ENCODE data around the gene SRPK3.
A peak's percentile ranks its signal among the peaks of the same experiment; 100 is the strongest.
"Not testable (repeated sequence)": the region's sequence is repeated elsewhere in the genome, so short reads cannot be mapped to it uniquely, and the experiment has no call there.

The SRPK3 gene

GRCh38 chrX:153814591-153815315 lies 33.9 kb downstream of the SRPK3 start:
- DNase-seq = no peak

GRCh38 chrX:153816831-153817690 lies 36.2 kb downstream of the SRPK3 start:
- DNase-seq = no peak

GRCh38 chrX:153818064-153818463 lies 37.2 kb downstream of the SRPK3 start:
- DNase-seq = not testable (repeated sequence)

GRCh38 chrX:153818571-153819383 lies 37.9 kb downstream of the SRPK3 start:
- DNase-seq = peak; percentile 35

GRCh38 chrX:153819384-153820040 lies 38.7 kb downstream of the SRPK3 start:
- DNase-seq = no peak

GRCh38 chrX:153820601-153821000 lies 39.8 kb downstream of the SRPK3 start:
- DNase-seq = no peak

GRCh38 chrX:153821066-153821465 lies 40.2 kb downstream of the SRPK3 start:
- no peak for DNase-seq

- DNase-seq = no peak
These were observed 43.5 kb downstream of the SRPK3 start for GRCh38 chrX:153824348-153824747.

- no peak for DNase-seq
These were observed 44.2 kb downstream of the SRPK3 start for GRCh38 chrX:153825042-153825441.

- DNase-seq = no peak
These were observed 46.2 kb downstream of the SRPK3 start for GRCh38 chrX:153827016-153827415.

GRCh38 chrX:153827903-153828302 lies 47.1 kb downstream of the SRPK3 start:
- no peak for DNase-seq

GRCh38 chrX:153828308-153828707 lies 47.5 kb downstream of the SRPK3 start:
- DNase-seq = no peak

- DNase-seq = no peak
These were observed 48.1 kb downstream of the SRPK3 start for GRCh38 chrX:153828723-153829548.

GRCh38 chrX:153829549-153829798 lies 48.6 kb downstream of the SRPK3 start:
- DNase-seq = no peak

GRCh38 chrX:153829799-153830639 lies 49.2 kb downstream of the SRPK3 start, which contains the start of gene PDZD4:
PDZD4 (minus strand) TSS chrX:153830544; CDS start chrX:153830298, 246 bp downstream.
- no peak for DNase-seq

- no peak for DNase-seq
These were observed 50.0 kb downstream of the SRPK3 start for GRCh38 chrX:153830640-153831428.

GRCh38 chrX:153831429-153832150 lies 50.7 kb downstream of the SRPK3 start:
- DNase-seq = no peak

- no peak for DNase-seq
These were observed 51.9 kb downstream of the SRPK3 start for GRCh38 chrX:153832728-153833127.

Data from effector CD4-positive, alpha-beta T cell (primary cell).